ENCODE results near the gene TIMM44. TPM values are rescaled to one million over a fixed set of nuclear protein-coding genes. Genes with fewer than 3 reads are reported as not detected.

TIMM44 gene
- total RNA-seq, 1 experiment from 2014 or later: 114 TPM

- Histone ChIP-seq H3K4me2 (ENCODE audit: insufficient read depth, insufficient read length, low read length) (peak within 1 kb of the TSS; percentile 51), H2BK5ac (ENCODE audit: insufficient read length, low read length) (no peak within 1 kb of the TSS), H3K27me3 (ENCODE audit: insufficient read depth, low read length) (no peaks in the 10 kb centered on the region), H2BK120ac (ENCODE audit: low read depth, low read length, poor library complexity, severe bottlenecking) (no peak within 1 kb of the TSS), H3K4me1 (ENCODE audit: insufficient read depth, low read length) (0 out of 2 replicates have a peak, but pooled peaks cover 4% of the 10 kb centered on the region), H2BK12ac (ENCODE audit: insufficient read length, low read depth, low read length) (no peak within 1 kb of the TSS), H3T11ph (ENCODE audit: low read length) (no peak within 1 kb of the TSS), H4K5ac (ENCODE audit: insufficient read length, low read depth, low read length) (no peak within 1 kb of the TSS), H3K27ac (ENCODE audit: insufficient read length, low read depth, low read length) (no peak within 1 kb of the TSS), H2AFZ (ENCODE audit: low read length) (no peak within 1 kb of the TSS), H2BK15ac (ENCODE audit: low read depth, low read length) (no peak within 1 kb of the TSS; the same call in 1 of the 2 replicates), H3K79me2 (ENCODE audit: insufficient read depth, low read length) (no peaks in the 10 kb centered on the region), H4K8ac (replicated peaks; ENCODE audit: insufficient read length, low read depth, low read length) (no peak within 1 kb of the TSS), H3K79me1 (ENCODE audit: insufficient read depth, low read depth, low read length, poor library complexity, severe bottlenecking) (no peaks in the 10 kb centered on the region), H3K4ac (ENCODE audit: low read depth, low read length) (no peak within 1 kb of the TSS), H3K18ac (ENCODE audit: insufficient read length, low read depth, low read length) (no peak within 1 kb of the TSS), H3K23me2 (ENCODE audit: insufficient read length, low read depth, low read length, poor library complexity, severe bottlenecking) (no peaks in the 10 kb centered on the region), H4K20me1 (ENCODE audit: control insufficient read depth, insufficient read depth, insufficient read length) (no peaks in the 10 kb centered on the region), H3K9me3 (ENCODE audit: control insufficient read depth, low read depth, low read length) (no peaks in the 10 kb centered on the region), H3K23ac (ENCODE audit: insufficient read length, low read depth, low read length) (no peak within 1 kb of the TSS), H4K91ac (ENCODE audit: insufficient read length, low read depth, low read length) (no peak within 1 kb of the TSS), H2AK5ac (ENCODE audit: insufficient read length, low read length) (no peak within 1 kb of the TSS), H3K14ac (ENCODE audit: insufficient read depth, low read length) (peak within 1 kb of the TSS; percentile 62; the same call in 1 of the 2 replicates), H3K9ac (ENCODE audit: extremely low read depth, insufficient read length, low read length) (no peak within 1 kb of the TSS), H3K56ac (ENCODE audit: insufficient read length, low read depth, low read length) (no peak within 1 kb of the TSS), H2BK20ac (ENCODE audit: low read depth, low read length, poor library complexity, severe bottlenecking) (no peak within 1 kb of the TSS)
- peak within 1 kb of the TSS; percentile 78 to 91 for H3K4me3 Mint-ChIP-seq
- TF ChIP-seq, protein P1, sequence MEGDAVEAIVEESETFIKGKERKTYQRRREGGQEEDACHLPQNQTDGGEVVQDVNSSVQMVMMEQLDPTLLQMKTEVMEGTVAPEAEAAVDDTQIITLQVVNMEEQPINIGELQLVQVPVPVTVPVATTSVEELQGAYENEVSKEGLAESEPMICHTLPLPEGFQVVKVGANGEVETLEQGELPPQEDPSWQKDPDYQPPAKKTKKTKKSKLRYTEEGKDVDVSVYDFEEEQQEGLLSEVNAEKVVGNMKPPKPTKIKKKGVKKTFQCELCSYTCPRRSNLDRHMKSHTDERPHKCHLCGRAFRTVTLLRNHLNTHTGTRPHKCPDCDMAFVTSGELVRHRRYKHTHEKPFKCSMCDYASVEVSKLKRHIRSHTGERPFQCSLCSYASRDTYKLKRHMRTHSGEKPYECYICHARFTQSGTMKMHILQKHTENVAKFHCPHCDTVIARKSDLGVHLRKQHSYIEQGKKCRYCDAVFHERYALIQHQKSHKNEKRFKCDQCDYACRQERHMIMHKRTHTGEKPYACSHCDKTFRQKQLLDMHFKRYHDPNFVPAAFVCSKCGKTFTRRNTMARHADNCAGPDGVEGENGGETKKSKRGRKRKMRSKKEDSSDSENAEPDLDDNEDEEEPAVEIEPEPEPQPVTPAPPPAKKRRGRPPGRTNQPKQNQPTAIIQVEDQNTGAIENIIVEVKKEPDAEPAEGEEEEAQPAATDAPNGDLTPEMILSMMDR (conservative IDR thresholded peaks at IDR 0.05): no peak; the same call in 1 of the 3 replicates
- H3K27ac Mint-ChIP-seq: peak within 1 kb of the TSS in 1 of 3 experiments; percentile 94; a peak in 1 of 7 replicates
- no peaks in the 10 kb centered on the region for H3K27me3 Mint-ChIP-seq (ENCODE audit: low read depth)
- WGBS (ENCODE audit: extremely low coverage, insufficient read length, low lambda C conversion rate): no CpG with 5 or more reads among the region's 65 CpGs
- H3K4me1 Mint-ChIP-seq: peaks cover 6 to 11% of the 10 kb centered on the region in 2 experiments
- peak; percentile 71 for DNase-seq
- H3K36me3 Mint-ChIP-seq (ENCODE audit: insufficient read depth in 1 of 3, low read depth in 3 of 3): peaks cover 7 to 38% (median 19%) of the 10 kb centered on the region in 3 experiments; a peak in 6 of 7 replicates
- H3K9me3 Mint-ChIP-seq: no peaks in the 10 kb centered on the region
These were observed 17.3 kb downstream of the TIMM44 start, which contains the start of gene CTXN1 for GRCh38 chr19:7926021-7926726. Gene CTXN1 (minus strand): TSS chr19:7926135. CDS start chr19:7925538, 597 bp downstream.
